Peyer's patch (tissue), 4 donors: ENCODE measurements around the gene PNPLA1.

Experiments
- CTCF ChIP-seq, 6 experiments: fragments of 450-650 bp in 4 of 6; fragments of 200-600 bp in 2 of 6; sonication (generic) in 1 of 6; IDR thresholded peaks; one replicate each; pipeline ENCODE4 v1.5.1; 2017 to 2019; ENCODE audit warnings: antibody characterized with exemption in 6 of 6, mild to moderate bottlenecking in 3 of 6, moderate library complexity in 1 of 6
- POLR2A ChIP-seq, 2 donors: fragments of 450-650 bp; IDR thresholded peaks; one replicate each; pipeline ENCODE4 v1.5.1; 2017; ENCODE audit warnings: antibody characterized with exemption in 2 of 2, mild to moderate bottlenecking in 2 of 2, moderate library complexity in 2 of 2

- no peak for TF ChIP-seq CTCF (IDR thresholded peaks at IDR 0.05)
- TF ChIP-seq POLR2A (IDR thresholded peaks at IDR 0.05): no peak
Observed at GRCh38 chr6:36272234-36272633, 2.4 kb downstream of the PNPLA1 start.
